GM15510 (cell line): ENCODE data around the gene CES4A.

ENCODE experiments used
- POLR2A ChIP-seq: IDR thresholded peaks from 3 replicates; pipeline ENCODE4 v1.6.1; 2011; ENCODE audit warnings: borderline replicate concordance; ENCODE audit not compliant: insufficient read length; ENCODE audit errors: extremely low read depth

CES4A gene

DNA sequence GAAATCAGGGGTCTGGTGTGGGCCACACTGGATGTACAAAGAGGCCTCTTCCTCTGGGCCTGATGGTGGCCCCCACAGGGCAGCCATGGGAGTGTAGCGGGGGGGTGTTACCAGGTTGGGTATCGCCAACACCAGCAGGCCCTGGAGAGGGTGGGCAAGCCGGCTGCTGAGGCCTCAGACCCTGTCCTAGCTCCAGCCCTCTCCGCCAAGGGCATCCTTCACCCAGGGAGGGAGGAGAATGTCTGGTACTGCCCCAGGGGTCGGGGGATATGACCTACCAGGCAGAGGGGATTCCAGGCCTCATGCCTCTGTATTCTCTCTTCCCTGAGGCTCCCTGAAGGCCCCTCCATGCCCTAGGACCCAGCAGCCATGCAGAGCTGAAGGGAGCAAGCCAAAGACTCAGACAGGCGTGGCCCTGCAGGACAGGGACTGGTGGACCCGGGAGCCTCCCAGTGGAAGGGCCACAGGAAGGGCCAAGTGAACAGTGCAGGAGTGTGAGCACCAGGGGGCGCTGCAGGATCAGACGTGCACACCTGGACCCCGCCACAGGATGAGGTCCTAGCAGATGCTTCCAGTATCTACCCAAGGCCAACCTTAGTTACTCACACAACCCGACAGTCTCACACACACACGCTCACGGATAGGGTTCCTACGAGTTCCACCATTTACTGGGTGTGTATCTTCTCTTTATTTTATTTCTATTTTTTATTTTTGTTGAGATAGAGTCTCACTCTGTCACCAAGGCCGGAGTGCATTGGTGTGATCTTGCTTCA, 10.9 kb upstream of the CES4A start:
- TF ChIP-seq POLR2A = no peak

DNA sequence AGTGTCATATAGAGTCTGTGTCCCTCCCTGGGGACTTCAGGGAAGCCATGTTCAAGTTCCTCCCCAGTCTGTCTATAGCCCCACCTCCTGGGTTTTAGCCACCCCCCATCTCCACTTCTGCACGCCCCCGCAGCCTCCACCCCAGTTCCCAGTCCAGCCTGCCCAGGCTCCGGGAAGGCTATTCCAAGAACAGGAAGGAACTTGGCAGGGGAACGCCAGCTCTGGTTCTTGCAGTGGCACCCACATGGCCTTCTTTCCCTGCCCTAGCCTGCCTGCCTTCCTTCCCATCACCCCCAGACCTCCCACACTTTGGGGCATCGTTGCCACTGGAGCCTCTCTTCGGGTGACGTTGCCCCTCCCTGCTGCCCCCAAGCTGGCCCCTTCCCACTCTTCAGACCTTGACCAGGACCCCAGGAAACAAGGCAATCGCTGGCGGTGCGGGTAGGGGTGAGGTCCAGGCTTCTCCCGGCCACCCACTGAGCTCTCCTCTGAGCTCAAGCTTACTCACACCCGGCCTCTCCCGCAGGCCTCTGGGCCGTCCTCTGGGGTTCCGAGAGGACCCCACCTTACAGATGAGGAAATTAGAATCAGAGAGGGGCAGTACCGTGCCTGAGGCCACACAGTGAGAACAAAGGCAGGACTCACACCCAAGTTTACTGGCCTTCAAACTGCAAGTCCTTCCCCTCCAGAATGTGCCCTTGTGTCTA, 9.2 kb upstream of the CES4A start:
- no peak for TF ChIP-seq POLR2A

DNA sequence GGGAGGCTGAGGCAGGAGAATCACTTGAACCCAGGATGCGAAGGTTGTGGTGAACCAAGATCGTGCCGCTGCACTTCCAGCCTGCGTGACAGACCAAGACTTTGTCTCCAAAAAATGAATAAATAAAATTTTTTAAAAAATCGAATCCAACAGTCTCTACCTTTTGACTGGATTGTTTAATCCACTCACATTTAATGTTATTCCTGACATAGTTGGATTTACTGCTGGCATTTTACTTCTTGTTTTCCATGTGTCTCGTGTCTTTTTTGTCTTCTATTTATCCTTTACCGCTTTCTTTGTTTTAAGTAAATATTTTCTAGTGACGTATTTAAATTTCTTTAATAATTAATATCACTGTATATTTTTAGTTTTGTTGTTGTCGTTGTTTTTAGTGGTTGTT, 5.4 kb upstream of the CES4A start:
- TF ChIP-seq POLR2A = no peak

DNA sequence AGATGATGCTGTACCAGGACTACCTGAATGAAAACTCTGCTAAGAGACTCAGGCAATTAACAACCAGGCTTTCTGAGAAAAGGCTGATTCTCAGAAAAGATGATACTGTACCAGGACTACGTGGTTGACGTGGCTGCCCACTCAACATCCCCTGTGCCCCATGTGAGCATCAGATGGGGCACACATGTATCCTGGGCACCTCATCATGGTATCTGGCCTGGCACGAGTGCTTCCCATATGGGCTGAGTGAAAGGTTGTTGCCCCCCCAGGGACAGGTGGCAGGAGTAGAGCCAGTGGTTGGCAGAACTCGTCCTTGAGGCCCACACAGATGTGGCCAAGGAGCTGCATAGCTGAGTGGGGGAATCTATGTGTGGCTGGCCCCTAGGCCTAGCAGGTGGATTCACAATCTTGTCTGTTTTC, 3.5 kb upstream of the CES4A start:
- no peak for TF ChIP-seq POLR2A

DNA sequence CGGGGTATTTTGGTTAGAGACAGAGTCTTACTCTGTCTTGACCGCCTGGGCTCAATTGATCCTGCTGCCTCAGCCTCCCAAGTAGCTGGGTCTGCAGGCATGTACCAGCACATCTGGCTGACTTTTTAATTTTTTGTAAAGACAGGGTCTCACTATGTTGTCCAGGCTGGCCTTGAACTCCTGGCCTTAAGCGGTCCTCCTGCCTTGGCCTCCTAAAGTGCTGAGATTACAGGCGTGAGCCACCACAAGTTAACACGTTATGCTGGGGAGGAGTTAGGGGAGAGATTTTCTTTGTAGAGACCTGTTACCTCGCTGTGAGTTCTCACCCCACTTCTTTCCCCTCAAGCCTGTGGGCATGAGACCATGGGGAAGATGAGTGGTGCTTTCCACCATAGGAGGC, 1.8 kb upstream of the CES4A start:
- TF ChIP-seq POLR2A = no peak

DNA sequence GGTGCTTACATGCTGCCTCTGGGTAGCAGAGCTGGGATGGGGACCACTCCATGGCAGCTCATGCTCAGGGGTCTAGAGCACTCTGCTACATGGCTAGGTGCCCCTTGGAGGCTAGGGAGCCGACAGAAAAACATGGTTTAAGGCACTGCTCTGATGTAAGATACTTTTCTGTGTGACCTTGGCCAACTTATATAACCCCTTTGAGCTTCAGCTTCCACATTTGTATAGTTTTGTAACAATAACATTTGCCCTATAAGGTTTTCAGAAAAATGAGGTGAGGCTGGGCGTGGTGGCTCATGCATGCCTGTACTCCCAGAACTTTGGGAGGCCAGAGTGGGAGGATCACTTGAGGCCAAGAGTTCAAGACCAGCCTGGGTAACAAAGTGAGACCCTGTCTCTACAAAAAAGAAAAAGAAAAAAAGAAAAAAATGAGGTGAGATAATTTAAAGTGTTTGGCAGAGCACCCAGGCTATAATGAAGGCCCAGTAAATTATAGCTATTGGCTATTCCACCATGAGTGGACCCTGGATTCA, 3.2 kb downstream of the CES4A start:
- TF ChIP-seq POLR2A = no peak

DNA sequence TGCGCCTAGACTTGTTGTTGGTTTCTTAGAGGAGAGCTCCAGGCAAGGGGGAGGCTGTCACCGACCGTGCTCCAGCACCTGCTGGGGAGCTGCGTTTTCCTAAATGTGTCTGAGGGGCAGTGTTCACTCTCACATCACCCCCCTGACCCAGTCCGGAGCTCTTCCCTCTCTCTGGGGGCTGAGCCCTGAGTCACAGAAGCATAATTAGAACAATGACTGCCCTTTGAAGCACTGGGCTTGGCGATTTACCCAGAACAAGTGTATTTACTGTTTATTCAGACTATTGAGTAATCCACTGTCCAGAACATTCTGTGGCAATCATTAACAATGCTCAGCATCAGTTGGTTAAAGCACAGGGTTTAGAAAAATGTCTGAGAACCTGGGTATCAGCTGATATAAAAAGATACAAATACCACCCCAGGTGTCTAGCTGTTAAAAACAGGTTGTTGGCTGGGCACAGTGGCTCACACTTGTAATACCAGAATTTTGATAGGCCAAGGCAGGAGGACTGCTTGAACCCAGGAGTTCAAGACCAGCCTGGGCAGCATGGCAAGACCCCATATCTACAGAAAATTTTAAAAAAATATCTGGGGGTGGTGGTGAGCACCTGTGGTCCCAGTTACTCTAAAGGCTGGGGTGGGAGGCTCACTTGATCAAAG, 8.1 kb downstream of the CES4A start:
- no peak for TF ChIP-seq POLR2A

DNA sequence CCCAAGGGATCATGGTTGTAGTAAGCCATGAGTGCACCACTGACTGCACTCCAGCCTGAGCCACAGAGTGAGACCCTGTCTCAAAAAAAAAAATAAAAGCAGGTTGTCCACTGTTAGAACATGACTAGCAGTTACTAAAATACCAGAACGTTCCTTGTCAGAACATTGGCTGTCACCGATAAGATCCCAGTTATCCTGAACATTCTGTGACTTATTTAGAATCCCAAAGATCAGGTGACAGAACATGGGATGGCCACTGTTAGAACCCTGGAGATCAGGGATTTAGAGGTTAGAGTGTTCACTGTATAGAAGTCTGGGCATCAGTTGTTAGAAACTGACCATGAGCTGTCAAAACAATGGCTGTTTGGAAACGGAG, 8.6 kb downstream of the CES4A start:
- no peak for TF ChIP-seq POLR2A

- no peak for TF ChIP-seq POLR2A
Observed at GRCh38 chr16:67000384-67001351, 12.3 kb downstream of the CES4A start.

GRCh38 chr16:67001726-67002125, 13.3 kb downstream of the CES4A start:
- no peak for TF ChIP-seq POLR2A

GRCh38 chr16:67006930-67007658, 18.7 kb downstream of the CES4A start:
- no peak for TF ChIP-seq POLR2A

DNA sequence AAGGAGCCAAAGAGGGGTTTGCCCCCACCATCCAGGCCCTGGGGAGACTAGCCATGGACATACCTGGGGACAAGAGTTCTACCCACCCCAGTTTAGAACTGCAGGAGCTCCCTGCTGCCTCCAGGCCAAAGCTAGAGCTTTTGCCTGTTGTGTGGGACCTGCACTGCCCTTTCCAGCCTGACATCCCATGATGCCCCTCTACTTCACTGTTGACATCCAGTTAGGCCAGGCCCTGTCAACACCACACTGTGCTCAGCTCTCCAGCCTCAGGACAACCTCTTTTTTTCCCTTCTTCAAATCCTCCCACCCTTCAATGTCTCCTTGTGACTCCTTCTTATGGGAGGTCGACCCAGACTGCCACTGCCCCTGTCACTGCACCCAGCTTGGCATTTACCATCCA, 20.8 kb downstream of the CES4A start:
- no peak for TF ChIP-seq POLR2A

GRCh38 chr16:67011274-67011673, 22.9 kb downstream of the CES4A start:
- TF ChIP-seq POLR2A = no peak
